DMS 273 (cell line): Measurements from ENCODE around the gene RGS16.

Experiments used
- DNase-seq: peaks from one replicate; lab custom pipeline; 2025; ENCODE audit not compliant: unreplicated experiment; lab: John Stamatoyannopoulos, UW

RGS16 gene

DNA sequence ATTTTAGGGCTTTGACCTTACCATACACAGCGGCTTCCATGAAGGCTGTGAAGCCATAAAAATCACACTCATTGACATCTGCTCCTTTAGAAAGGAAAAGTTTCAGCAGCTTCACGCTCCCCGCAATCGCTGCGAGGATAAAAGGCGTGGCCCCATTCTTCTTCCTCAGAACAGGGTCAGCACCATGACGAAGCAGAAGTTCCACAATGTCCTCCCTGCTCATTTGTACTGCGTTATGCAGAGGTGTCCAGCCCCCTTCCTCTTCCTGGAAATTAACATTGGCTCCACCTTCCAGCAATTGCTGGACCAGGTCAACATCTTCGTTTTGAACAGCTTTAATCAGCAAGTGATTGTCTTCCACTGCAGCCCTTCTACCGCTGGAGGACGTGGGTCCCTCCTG is 17.8 kb downstream of the RGS16 start:
- DNase-seq, result no peak

DNA sequence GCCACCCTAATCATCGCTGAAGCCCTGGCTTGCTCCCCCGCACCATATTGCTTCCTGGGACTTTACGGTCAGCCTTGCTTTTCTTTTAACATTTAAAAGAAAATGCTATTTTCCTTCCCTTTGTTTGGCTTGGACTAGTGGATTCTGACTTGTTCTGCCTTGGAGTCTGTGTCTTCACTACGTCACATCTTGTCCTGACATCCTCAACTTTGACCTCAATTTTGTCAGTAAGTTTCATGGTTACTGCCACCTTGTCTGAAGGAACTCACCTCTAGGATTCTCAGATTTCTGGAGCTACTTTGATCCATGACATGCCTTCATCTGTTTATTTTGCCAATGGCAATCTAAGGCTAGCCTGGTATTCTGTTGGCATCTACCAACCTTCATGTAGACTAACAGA is 19.4 kb downstream of the RGS16 start:
- DNase-seq, result no peak

DNA sequence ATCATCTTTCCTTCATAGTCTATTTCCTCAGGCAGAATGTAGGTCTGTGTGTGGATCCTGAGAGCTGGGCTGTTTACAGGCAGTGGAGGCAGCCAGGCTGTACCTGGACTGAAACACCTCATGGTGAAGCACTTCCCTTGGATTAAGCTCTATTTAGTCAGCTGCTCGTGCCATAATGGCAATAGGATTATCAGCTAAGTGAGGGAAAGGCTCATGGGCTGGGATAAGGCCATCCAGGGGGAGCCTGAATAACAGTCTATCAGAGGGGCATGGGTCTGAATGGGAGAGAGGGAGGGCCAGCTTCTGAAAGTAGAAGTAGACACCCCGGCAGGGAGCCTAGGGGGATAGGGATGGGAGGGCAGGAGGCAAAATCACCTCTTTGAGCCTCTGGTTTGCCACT is 23.5 kb downstream of the RGS16 start:
- no peak for DNase-seq

DNA sequence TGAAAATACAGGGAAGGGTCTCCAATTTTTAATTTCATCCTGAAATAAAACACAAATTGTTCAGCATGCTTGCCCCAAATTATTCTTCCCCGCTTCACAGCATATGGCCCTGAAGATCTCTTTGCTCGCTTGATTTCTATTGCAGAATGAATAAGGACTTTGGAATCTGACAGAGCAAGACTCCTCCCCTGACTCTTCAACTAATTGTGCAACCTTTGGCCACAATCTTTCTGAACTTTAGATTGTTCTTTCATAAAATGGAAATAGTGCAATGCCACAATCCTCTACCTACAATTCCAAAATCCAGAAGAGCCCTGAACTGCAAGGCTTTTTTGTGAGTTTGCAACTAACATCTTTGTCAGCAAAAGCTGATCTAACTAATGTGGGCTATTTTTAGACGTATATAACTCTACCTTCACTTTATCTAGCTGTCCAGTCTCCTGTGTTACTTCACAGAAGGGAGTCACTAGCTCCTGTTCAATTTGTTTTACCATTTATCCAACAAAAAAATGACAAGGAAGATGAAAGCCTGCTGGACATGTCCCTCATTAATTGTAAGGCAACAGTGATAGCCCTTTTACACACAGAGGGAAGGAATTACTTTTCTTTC is 28.5 kb downstream of the RGS16 start:
- DNase-seq, result no peak

DNA sequence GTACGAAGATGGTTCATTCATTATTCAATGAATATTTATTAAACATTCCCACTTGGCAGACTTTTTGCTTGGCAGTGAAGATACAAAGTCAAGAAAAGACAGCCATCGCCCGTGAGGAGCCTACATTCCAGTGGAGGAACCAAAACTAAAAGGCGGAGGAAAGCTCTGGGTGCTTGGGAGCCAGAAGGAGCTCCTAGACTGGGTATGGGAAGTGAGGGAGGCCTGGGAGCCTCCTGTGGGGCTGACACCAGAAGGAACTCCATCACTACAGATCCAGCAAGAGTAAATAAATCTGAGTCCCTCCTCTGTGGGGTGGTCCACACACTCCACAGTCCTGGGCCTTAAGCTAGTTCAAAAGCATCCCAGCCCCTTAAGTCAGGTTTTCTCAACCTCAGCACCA is 30.0 kb downstream of the RGS16 start:
- no peak for DNase-seq

DNA sequence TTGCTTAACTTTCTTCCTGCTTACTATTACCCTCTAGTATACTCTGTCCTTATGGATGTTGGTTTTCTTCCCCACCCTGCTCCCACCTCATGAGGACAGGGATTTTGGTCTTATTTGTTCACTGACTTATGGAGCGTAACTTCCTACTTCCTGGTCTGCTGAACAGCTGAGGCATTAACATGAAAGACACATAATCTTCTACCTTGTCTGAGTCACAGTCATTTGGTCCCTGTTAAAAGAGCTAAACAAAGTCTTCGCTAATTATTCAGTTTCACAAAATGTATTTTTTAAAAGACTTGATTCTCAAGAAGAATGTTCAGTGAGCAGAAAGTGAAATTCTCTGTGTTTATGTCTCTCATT is 33.6 kb downstream of the RGS16 start:
- DNase-seq, result no peak

DNA sequence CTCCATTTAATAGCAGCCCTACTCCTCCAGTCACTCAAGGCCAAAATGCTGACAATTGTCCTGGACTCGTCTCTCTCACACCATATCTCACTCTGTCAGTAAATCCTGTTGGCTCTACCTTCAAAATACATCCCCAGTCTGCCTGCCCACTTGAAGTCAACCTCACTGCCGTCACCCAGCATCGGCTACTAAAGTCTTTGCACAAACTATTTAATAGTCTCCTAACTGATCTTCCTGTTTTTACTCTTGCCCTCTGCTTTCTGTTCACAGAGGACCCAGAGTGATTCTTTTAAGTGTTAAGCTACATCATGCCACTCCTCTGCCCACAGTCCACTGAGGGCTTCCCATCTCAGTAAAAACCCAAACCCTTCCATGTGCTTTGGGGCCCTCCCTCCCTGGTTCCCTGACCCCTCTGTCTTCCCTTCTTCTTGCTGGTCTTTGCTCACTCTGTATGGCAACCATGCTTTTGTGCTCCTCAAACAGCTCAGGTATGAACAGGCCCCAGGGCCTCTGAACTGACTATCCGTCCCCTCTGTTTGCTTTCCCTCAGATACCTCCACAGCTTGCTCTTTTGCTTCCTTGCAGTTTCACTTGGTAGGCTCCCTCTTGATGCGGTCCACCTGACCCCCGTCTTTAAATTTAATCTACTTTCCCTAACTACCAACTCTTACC is 34.1 kb downstream of the RGS16 start:
- DNase-seq, result no peak

DNA sequence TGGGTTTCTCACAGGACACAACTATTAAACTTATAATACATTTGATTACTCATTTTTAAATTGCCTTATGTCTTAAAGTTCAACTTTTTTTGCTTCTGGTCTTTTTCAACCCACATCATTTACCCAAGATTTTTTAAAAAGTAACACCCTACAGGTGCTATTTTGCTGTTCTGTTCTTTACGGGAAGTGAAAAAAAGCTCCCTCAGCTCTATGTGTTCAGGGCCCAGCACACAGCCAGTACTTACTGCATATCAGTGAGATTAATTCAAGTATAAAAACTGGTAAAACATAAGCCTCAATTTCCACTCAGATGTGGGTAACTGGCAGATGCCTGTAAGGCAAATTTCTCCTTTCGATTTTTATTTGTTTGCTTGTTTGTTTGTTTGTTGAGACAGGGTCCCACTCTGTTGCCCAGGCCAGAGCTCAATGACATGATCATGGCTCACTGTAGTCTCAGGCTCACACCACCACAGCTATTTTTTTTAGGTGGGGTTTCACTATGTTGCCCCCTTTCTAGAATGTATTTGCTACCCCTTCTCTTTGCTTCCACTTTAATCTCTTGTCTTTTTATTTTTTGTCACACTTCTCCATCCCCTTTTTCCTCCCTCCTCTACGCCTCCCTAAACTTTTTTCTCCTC is 35.4 kb downstream of the RGS16 start:
- no peak for DNase-seq

DNA sequence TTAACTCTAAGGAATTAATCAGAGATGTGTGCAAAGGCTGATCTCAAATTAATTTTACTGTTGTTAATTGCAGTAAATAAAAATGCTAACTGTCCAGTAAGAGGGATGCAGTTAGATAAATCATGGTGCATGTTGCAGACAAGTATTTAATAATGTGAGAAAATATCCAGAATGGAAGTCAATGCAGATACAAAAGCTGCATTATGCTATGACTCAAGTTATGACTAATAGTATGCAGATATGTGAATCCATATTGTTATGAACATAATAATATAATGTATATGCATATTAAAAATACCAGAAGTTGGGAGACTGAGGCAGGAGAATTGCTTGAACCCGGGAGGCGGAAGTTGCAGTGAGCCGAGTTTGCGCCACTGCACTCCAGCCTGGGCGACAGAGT is 36.6 kb downstream of the RGS16 start:
- DNase-seq, result no peak

DNA sequence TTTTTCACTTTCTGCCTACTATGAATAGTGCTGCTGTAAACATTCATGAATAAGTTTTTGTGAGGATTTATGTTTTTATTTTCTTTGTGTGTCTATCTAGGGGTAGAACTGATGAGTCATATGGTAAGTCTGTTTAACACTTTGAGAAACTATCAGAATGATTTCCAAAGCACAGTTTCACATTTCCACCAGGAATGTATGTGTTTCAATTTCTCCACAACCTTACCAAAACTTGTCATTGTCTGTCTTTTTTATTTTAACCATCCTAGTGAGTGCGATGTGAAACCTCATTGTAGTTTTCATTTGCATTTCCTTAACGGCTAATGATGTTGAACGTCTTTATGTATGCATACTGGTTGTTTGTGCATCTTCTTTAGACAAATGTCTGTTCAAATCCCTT is 38.7 kb downstream of the RGS16 start:
- DNase-seq, result no peak

DNA sequence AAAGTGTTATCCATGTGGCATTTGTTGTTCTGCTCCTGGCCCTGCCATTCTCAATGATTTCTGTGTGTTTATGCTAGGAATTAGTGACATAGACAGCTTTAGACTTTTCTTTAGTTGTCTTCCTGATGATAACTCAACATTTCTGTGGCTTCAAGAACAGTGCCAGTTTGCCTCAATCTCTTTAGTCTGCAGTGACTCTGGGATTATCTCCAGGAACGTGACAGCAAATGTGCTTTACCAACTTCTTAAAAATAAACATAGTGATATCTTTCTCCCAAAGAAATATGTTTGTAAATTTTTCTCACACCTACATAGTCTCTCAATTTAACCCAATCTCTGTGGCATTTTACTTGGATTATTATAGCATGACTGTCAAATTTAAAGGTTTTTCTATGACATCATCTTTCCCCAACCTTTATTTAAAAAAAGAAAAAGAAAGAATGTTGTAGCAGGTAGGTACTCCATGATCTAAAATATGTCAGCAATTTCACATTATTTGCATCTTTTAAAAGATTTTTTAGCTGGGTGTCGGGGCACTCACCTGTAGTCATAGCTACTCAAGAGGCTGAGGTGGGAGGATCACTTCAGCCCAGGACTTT is 39.7 kb downstream of the RGS16 start:
- DNase-seq, result no peak

DNA sequence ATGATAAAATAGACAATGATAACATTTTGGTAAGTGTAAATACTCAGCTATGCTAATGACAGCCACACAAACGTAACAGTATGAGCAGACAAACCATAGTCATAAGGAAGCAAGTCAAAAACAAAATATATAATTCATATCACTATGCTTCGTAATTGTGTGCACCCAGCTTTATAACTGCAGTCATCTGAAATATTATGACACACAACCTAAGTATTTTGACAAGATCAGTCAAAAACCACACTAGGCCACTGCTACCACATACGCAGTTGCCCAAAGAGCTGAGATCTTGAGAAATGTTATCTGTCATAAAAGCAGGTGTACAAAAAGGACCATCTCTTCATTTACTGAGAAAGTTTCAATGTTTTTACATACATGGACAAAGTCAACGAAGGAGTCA is 41.1 kb downstream of the RGS16 start:
- no peak for DNase-seq

DNA sequence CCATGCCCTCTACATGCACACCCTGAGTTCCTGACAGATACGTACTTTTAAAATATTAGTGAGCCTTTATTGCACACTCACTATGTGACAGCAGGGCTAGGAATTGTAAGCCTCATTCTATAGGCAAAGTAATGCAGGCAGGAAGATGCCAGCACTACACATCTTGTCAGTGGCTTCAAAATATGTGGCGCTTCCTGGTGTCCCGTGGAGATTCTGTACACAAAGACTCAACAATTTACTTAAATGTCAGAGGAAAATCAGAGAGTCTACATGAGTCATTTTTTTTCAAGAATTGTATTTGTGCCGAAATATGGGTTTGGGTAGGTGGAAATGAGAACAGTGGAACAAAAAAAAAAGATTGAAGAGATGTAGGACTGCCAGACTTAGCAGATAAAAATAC is 42.7 kb downstream of the RGS16 start:
- DNase-seq, result no peak

DNA sequence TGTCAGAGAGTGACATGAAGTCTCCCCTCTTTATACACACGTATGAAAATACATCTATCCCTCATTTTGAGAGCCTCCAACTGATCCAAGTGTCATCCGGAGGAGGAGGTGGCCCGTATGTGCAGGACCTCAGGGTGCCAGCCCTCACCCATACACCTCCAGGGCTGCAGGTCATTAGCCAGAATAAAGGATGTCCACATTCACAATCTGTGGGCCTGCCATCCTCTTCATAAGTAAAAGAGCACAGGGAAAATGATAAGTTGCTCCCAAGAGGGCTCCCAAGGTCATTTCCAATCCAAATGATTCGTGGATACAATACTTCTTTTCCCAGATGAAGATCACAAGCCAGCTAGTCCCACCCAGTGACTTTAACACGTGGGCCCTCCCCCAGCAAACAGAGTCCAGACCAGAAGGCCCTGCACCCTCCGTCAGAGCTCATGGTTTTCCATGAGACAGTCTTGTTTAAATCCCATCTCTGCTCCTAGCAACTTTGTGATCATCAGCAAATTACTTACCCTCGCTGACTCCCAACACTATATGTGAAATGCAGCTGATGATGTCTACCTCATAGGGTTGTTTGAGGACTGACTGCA is 43.7 kb downstream of the RGS16 start:
- DNase-seq, result no peak

DNA sequence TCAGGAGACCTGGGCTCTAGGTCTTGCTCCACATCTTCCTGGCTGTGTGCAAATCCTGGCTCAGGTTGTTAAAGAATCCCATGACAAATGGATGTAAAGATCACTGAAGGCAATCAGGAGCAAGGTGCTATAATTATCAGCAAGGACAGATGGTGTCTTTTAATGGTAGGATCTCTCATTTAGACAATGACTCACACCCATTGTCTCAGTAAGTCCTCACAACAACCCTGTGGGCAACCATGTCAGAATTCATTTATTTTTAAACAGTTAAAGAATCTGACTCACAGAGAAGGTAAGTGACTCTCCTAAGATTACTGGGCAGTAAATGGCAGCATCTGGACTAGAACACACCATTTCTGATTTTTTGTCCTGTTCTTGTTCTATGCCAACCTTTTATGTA is 47.9 kb downstream of the RGS16 start:
- DNase-seq, result no peak

DNA sequence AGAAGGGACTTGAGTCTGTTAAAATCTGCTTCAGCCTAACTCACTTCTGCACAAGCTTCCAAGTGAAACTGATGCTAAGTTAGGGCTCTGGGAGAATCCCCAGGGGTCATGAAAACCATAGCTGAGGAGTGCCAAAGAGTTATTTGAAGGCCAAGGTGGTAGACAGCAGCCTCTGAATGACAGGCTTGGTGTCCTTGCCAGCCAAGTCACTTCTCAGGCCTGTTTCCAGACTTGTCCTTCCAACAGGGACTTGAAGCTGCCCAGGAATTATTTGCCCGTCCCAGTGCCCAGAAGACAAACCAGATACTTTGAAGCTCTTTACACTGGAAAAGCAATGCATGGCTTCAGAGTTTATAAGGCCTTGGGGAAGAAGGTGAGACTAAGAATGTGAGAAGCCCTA is 48.7 kb downstream of the RGS16 start:
- no peak for DNase-seq

DNA sequence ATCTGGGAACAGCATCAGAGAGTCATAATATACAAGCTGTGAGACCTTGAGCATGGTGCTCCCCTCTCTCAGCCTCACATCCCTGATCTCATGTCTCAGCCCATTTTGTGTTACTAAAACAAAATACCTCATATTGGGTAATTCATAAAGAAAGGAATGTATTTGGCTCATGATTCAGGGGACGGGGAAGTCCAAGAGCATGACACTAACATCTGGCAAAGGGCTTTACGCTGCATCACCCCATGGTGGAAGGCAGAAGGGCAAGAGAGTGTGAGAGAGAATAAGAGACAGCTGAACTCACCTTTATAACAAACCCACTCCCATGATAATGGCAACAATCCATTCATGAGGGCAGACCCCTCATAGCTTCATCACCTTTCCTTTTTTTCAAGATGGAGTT is 51.7 kb downstream of the RGS16 start:
- DNase-seq, result no peak

DNA sequence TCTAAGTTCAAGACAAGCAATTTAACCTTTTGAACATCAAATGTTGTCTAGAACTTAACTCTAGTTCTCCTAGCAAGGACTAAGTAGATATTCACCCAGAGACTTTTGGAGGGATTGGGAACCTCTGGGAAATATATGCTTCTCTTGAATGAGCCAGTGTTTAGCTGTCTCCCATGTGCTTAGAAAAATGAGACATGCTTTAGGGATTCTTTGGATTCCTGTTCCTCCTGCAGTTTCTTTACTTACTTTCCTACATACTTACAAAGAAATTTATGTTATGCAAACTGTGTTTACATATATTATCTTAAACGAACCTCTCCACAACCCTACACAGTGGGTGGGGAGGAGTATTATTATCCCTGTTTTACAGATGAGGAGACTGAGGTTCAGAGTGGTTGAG is 54.4 kb downstream of the RGS16 start:
- DNase-seq, result no peak

DNA sequence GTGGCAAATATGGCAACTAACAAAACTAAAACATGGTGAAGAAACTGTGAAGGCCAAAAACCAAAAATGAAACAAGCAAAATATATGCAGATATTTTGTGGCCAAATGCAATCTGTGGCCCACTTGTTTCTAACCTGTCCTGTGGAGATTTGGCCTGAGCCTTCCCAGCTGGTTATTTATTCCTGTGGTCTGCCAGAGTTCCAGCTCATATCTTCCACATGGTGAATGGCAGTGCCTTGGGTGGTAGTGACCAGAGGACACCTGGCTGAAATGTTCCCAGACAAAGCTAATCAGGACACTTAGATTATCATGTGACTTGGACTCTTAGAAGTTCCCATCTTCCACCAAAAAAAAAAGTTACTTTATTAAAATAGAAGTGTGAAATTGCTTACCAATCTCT is 54.8 kb downstream of the RGS16 start:
- DNase-seq, result no peak
